Measurements from ENCODE around the gene GPRC5A.
"Not testable (repeated sequence)": the region's sequence is repeated elsewhere in the genome, so short reads cannot be mapped to it uniquely, and the experiment has no call there.

GPRC5A gene

GRCh38 chr12:12891080-12891880 is at the start of gene GPRC5A:
GPRC5A (plus strand) TSS chr12:12891562; CDS start chr12:12908250, 16,688 bp downstream.
- DNase-seq = peak; percentile 14

- peak; percentile 8 for DNase-seq
These were observed 45.5 kb upstream of the GPRC5A start for GRCh38 chr12:12845794-12846243.

DNA sequence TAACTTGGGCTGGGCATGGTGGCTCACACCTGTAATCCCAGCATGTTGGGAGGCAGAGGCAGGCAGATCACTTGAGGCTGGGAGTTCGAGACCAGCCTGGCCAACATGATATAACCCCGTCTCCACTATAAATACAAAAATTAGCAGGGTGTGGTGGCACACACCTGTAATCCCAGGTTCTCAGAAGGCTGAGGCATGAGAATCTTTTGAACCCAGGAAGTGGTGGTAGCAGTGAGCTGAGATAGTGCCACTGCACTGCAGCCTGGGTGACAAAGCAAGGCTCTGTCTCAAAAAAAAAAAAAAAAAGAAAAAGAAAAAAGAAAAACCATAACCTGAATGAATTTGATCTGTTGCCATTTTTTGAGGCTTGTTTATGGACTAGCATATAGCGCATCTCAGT is 44.6 kb upstream of the GPRC5A start:
- peak; percentile 48 for DNase-seq

DNA sequence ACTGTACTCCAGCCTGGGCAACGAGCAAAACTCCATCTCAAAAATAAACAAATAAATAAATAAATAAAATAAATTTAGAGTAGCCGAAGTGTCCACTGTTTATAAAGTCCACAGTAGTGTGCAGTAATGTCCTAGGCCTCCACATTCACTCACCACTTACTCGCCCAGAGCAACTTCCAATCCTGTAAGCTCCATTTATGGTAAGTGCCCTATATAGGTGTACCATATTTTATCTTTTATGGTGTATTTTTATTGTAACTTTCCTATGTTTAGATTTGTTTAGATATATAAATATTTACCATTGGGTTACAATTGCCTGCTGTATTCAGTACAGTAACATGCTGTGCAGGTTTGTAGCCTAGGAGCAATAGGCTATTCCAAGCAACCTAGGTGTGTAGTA is 37.9 kb upstream of the GPRC5A start:
- DNase-seq = no peak

DNA sequence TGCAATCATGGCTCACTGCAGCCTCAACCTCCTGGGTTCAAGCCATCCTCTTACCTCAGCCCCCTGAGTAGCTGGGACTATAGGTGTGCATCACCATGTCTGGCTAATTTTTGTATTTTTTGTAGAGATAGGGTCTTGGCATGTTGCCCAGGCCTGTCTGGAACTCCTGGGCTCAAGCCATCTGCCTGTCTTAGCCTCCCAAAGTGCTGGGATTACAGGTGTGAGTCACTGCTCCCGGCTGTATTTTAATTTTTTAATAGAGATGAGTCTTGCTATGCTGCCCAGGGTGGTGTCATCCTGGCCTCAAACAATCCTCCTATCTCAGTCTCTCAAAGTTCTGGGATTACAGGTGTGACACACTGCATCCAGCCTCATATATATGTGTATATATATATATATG is 31.7 kb upstream of the GPRC5A start:
- no peak for DNase-seq

- DNase-seq = no peak
These were observed 27.1 kb upstream of the GPRC5A start for GRCh38 chr12:12864243-12864642.

- DNase-seq = no peak
These were observed 22.7 kb upstream of the GPRC5A start for GRCh38 chr12:12868477-12869235.

GRCh38 chr12:12870465-12870864 is 20.9 kb upstream of the GPRC5A start:
- no peak for DNase-seq

DNA sequence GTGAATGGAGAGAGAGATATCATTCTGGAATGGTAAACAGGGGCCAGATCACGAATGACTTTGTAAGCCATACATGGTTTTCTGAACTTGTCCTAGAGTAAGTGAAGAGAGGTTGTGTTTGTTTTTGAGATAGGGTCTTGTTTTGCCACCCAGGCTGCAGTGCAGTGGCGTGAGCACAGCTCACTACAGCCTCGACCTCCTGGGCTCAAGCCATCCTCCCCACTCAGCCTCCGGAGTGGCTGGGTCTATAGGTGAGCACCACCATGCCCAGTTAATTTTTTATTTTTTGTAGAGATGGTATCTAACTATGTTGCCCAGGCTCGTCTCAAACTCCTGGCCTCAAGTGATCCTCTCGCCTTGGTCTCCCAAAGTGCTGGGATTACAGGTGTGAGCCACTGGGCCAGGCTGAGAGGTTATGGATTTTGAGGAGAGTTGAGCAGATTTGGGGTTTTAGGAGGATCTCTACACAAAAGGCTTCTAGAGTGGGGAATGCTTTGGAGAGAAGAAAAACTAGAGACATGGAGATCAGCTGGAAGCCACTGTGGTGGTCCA is 19.7 kb upstream of the GPRC5A start:
- no peak for DNase-seq

- no peak for DNase-seq
These were observed 19.0 kb upstream of the GPRC5A start for GRCh38 chr12:12872139-12872933.

- DNase-seq = no peak
These were observed 18.5 kb upstream of the GPRC5A start for GRCh38 chr12:12872934-12873275.

DNA sequence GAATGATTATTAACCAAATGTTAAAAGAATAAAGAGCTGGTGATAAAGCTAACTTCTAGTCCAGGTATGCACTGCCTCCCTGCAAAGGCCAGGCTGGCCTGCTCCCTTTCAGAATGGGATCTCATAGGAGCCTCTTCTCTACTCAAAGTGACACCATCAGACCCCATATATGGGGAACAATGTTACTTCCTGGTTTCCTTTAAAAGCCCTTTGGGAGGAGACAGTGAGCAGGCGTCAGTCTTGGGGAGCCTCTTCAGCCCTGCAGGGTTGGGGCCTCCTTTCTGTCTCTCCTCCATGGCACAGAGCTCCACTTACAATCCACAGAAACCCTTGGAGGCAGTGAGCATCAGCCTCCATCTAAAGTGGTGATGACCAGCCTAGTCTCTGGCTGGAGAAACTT is 17.3 kb upstream of the GPRC5A start:
- no peak for DNase-seq

GRCh38 chr12:12875301-12875700 is 16.1 kb upstream of the GPRC5A start:
- DNase-seq = not testable (repeated sequence)

DNA sequence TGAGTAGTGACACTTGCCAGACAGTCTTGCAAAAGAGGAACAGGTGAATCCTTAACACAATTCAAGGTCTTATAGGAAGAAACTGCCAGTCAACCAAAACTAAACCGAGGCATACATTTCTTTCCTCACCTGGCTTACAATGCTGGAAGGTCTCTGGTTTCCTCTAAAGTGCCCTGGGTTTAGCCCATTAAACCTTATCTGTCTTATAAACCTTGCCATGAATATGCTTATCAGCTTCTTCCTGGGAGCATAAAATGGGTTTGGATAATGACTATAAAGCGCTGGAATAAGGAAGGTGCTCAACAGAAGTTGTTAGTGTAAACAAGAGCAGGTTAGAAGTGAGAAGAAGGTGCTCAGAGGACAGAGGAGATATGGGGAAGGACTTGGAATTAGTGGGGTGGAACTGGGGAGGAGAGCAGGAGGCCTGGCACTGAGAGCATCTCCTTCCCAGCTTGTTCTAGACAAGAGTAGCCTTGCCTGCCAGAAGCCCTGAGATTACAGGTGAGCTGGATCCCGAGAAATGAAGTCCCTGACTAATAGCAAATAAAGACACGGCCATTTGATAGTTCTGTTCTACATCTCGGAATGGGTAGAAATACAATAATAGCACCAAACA is 14.1 kb upstream of the GPRC5A start:
- DNase-seq = no peak

DNA sequence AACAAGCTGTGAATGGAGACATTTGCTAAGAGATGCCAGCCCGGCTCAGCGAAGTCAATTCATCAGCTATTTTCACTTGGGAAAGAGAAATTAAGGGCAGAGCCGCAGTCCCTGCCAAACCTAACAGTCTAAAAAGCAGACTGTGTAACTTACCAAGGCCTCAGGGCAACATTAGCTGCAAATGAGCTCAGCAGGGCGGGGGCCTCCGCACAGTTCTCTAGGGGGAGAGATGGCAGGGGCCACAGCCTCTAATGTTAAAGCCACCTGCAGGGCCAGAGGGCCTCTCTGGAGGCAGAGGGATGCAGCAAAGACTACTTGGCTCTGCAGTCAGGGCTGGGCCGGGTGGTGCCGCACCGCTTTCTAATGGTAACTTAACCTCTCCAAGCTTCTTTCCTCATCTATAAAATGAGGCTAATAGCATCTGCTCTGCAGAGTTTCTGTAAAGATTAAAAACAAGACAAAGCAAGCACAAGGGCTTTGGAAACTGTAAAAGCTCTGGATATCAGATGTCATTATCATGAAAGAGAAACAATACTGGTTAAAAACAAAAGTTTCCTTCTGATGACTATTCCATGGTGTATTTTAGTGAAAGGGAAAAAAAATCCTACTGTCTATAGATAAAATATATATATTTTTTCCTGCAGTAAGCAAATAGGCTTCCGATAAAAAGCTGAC is 13.4 kb upstream of the GPRC5A start:
- no peak for DNase-seq

DNA sequence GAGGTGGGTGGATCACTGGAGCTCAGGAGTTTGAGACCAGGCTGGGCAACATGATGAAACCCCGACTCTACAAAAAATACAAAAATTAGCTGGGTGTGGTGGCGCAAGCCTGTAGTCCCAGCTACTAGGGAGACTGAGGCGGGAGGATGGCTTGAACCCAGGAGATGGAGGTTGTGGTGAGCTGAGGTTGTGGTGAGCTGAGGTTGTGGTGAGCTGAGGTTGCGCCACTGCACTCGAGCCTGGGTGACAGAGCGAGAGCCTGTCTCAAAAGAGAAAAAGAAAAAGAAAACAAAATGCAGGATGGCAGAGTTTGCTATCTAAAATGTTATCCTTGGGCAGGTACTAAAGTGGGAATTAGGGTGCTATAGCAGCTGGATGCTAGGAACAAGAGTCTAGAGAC is 10.8 kb upstream of the GPRC5A start:
- no peak for DNase-seq

DNA sequence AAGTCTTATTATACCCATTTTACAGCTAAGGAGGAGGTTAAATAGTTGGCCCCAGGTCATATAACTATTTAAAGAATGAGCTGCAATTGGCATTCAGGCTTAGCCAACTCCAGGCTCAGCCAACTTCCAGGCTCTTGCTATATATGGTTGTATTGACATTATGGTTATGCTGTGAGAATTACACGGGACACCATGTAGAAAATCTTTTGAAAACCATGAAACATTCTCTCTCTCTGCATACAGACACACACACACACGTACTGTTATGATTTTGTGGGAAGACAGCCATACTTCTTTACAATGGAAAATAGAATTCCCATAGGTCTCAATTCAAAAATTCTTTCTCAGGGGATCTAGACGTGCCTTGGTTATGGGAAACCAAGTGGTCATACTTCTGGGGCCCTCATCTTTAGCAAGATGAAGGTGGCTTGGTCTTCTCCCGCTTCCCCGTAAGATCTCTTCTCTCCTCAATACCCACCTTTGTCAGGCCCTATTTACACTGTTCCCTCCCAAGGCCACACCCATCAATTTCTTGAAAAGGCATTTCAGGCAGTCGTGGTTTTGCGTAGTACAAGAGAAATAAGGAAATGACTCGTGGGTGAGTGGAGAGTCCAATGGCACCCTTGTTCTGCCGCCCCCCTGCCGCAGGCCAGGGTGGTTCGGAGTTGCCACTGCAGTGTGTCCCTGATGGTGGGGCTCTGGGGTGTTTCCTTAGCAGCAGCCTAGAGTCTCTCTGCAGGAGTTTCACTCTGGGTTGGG is 10.0 kb upstream of the GPRC5A start:
- no peak for DNase-seq

DNA sequence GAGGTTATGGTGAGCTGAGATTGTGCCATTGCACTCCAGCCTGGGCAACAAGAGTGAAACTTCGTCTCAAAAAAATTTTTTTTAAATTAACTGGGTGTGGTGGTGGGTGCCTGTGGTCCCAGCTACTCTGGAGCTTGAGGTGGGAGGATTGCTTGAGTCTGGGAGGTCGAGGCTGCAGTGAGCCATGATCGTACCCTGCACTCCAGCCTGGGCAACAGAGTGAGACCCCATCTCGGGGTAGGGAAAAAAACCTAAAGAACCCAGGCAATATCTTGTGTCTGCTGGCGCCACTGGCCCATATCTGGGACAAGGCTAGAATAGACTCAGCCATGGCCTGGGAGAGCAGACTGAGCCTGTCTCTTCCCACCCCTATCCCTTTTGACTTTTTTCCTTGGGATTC is 9.1 kb upstream of the GPRC5A start:
- no peak for DNase-seq

DNA sequence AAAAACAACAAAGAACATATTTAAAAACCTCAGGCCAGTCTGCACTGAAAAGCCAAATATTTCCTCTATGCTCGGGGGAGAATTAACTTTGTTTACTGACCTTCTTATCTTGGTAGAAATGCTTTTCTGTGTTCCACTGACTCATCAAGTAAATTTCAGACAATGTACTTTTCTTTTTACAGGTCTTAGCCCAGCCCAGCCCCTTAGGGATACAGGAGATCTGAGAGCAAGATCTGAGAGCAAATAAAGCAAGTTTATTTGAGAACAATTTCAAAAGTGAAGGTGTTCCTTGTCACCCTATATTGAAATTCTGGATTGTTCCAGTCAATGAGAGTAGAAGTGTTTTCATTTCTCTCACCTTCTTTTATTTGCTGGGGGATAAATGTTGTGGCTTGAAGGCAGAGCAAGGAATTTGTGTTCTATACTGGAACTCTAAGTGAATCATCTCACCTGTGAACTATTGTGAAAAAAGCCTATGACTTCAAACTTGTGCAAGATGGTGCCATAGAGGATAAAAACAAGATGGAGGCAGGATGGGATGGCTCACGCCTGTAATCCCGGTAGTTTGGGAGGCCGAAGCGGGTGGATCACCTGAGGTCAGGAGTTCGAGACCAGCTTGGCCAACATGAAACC is 7.9 kb upstream of the GPRC5A start:
- DNase-seq = no peak

DNA sequence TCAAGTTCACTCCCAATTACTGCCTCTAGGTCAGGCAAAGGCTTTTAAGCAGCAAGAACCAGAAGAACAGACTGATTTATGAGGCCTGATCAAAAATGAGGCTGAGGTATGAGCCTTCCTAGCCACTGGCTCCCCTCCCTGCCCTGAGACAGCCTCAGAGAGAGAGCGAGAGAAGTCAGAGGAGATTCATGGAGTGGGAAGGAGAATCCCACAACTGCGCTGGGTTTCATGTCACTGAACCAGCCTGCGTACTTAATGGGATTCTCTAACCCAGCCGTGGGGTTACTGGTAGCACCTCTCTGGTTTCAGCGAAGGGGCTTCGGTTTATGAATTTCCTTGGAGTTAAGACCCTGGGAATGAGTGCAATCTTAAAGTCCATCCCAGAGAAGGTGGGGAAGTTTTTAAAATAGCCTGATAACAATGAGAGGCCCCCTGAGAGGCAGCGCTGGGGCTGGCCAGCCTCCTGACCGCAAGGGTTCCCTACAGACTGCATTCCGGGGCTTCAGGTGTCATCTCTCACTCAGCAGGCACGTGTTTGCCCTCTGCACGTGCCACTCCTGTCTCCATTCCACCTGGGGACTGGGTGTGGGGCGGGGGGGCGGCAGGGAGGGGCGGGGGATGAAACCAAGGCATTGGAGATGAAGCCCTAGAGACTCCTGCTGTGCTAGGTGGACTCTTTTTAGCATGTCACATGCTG is 6.1 kb upstream of the GPRC5A start:
- no peak for DNase-seq

Data from CD4-positive, alpha-beta T cell treated with Interleukin-10 for 1 hour (primary cell).